ENCODE results near the gene PRAMEF12.

DNA sequence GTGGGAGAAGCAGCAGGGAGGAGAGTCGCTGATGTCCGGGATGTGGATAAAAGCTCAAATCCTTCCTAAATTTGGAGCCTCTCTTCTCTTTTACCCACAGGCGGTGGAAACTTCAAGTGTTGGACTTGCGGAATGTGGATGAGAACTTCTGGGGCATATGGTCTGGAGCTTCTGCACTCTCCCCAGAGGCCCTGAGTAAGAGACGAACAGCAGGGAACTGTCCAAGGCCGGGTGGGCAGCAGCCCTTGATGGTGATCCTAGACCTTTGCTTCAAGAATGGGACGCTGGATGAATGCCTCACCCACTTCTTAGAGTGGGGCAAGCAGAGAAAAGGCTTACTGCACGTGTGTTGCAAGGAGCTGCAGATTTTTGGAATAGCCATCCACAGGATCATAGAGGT is 1.9 kb downstream of the PRAMEF12 start:
- TF ChIP-seq POLR2A (IDR thresholded peaks at IDR 0.05) (no peak), POLR2AphosphoS5 (IDR thresholded peaks at IDR 0.05; ENCODE audit: insufficient read depth in 1 of 2, low read depth in 1 of 2) (no peak)
